GM18951 (cell line): ENCODE measurements around the gene RNF187.
A peak's percentile ranks its signal among the peaks of the same experiment; 100 is the strongest.

Source experiments
- POLR2A ChIP-seq: IDR thresholded peaks from 4 replicates; pipeline ENCODE4 v1.6.1; 2011; ENCODE audit warnings: mild to moderate bottlenecking; ENCODE audit not compliant: insufficient read length, insufficient read depth; ENCODE audit errors: extremely low read depth
- in situ Hi-C: fragments of 300-500 bp; cut with MboI; formaldehyde crosslinking; loops from one replicate; pipeline ENCODE4 v1.12.0; 2022; ENCODE audit warnings: low sequenced_read_pairs, mixed read lengths, inconsistent platforms; ENCODE audit not compliant: unreplicated experiment

The RNF187 gene

GRCh38 chr1:228454238-228454637 lies 32.9 kb upstream of the RNF187 start:
- in situ Hi-C loops = no loop called here
- no peak for TF ChIP-seq POLR2A

DNA sequence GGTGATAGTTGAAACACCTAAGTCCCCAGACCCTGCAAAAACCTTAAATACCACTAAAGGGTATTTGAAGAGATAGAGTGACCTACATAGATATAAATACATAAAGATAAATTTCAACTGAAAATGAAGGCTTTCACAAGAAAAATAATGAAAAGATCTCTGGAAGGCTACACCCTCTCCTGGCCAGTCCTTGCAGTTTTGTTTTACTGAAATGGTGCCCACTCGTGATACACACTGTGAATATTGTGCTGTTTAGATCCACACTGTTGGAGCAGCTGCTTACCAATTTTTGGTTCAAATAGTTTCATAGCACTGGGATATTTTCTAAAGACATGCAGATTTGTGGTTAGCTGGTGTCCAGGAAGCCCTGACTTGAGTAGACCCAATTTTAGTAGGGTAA lies 31.5 kb upstream of the RNF187 start:
- no peak for TF ChIP-seq POLR2A
- in situ Hi-C loops = no loop called here

GRCh38 chr1:228456252-228457016 lies 30.7 kb upstream of the RNF187 start:
- in situ Hi-C loops = no loop called here

GRCh38 chr1:228457017-228457395 lies 30.2 kb upstream of the RNF187 start:
- in situ Hi-C loops = no loop called here
- no peak for TF ChIP-seq POLR2A

More at GRCh38 chr1:228456252-228457016, 30.7 kb upstream of the RNF187 start:
- no peak for TF ChIP-seq POLR2A

GRCh38 chr1:228457396-228458176 lies 29.6 kb upstream of the RNF187 start:
- in situ Hi-C loops = no loop called here
- TF ChIP-seq POLR2A = peak; percentile 78

- in situ Hi-C loops = no loop called here
- peak; percentile 30 for TF ChIP-seq POLR2A
Measured at GRCh38 chr1:228459091-228459993, 27.8 kb upstream of the RNF187 start.

GRCh38 chr1:228460821-228461220 lies 26.4 kb upstream of the RNF187 start:
- no peak for TF ChIP-seq POLR2A
- in situ Hi-C loops = no loop called here

DNA sequence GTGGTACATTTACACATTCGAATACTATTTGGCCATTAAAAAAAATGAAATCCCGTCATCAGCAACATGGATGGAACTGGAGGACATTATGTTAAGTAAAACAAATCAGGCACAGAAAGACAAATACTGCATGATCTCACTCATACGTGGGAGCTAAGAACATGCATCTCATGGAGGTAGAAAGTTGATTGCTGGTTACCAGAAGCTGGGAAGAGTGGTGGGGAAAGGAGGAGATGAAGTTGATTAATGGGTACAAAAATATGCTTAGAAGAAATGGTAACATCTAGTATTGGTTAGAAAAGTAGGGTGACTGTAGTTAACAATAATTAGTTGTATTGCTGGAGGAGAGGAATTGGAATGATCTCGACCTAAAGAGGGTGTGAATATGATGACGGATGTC lies 24.6 kb upstream of the RNF187 start:
- in situ Hi-C loops = no loop called here
- no peak for TF ChIP-seq POLR2A

DNA sequence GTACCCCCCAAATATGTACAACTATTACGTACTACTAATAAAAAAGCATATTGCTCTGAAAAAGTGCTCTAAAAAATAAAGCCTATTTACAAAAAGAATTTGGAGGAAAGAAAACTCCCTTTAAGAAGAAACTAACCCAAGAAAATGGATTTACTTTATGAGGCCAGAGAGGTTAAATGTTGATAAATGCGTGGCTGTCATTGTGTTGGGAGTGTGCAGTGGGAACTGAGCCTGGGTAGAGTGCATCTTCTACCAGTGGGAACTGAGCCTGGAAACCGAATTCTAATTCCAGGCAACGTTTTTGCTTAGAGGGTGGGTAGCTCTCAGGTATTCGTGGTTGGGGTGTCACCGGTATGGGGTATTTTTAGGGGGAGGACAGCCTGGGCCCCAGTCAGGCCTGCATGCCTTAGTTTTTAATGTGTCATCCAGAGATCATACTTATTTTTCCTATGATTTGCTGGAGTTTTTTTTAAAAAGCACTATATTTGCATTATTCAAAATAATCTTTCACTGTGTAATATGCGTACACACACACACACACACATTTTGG lies 24.1 kb upstream of the RNF187 start:
- in situ Hi-C loops = no loop called here
- no peak for TF ChIP-seq POLR2A

DNA sequence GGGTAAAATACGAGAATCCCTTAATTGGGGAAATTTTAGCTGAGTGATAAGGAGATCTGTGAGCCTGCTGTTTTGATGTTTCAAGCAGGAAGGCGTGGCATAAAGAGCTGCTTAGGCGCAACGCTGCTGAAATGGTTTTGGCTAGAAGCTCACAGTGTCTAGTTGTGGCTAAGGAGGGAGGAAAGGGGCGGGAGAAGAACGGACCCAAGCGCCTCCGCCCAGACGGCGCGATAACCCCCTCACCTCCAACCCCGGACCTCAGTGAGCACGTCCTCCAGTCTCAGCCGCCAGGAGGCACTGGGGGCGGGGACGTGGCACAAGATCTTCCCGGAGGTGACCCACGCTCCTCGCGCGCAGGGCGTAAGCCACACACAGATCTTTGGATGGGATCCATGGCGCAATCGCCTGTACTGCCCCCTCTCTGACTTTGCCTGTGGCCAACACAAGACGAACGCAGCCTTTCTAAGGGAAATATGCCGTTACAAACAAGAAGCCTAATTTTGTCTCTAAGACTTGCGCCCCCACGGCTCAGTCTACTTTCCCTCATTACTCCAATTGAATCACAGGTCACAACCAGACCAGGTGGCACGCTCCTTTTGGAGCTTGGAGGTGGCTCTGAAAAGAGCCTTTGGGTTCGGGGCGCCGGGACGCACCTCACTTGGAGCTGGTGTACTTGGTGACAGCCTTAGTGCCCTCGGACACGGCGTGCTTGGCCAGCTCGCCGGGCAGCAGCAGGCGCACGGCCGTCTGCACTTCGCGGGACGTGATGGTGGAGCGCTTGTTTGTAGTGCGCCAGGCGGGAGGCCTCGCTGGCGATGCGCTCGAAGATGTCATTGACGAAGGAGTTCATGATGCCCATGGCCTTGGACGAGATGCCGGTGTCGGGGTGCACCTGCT lies 23.4 kb upstream of the RNF187 start:
- peak; percentile 29 for TF ChIP-seq POLR2A

DNA sequence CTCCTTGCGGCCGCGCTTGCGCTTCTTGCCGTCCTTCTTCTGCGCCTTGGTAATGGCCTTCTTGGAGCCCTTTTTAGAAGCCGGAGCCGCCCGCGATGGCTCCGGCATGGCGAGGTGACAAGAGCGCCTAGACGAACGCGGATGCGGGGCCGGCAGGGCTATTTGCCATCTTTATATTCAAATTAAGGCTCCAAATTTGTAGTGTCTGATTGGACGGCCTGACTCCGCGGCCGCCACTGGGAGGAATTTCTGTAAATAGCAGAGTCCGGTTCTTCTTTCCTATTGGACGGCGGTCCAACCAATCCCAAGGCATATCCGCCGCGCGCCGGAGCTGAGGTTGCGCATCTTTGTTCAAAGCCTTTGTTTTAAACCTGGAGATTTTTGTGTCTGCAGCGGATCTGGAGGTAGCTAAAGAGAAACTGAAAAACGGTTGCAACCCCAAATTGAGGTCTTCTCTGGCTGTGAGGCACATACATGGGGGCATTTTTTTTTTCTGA lies 22.6 kb upstream of the RNF187 start:
- TF ChIP-seq POLR2A = peak; percentile 59
- in situ Hi-C loops = no loop called here

More for the DNA sequence above, 23.4 kb upstream of the RNF187 start:
- in situ Hi-C loops = no loop called here

GRCh38 chr1:228465141-228465540 lies 22.0 kb upstream of the RNF187 start:
- no peak for TF ChIP-seq POLR2A
- in situ Hi-C loops = no loop called here
